ENCODE results near the gene SKAP1.
A peak's percentile ranks its signal among the peaks of the same experiment; 100 is the strongest.

SKAP1 gene

DNA sequence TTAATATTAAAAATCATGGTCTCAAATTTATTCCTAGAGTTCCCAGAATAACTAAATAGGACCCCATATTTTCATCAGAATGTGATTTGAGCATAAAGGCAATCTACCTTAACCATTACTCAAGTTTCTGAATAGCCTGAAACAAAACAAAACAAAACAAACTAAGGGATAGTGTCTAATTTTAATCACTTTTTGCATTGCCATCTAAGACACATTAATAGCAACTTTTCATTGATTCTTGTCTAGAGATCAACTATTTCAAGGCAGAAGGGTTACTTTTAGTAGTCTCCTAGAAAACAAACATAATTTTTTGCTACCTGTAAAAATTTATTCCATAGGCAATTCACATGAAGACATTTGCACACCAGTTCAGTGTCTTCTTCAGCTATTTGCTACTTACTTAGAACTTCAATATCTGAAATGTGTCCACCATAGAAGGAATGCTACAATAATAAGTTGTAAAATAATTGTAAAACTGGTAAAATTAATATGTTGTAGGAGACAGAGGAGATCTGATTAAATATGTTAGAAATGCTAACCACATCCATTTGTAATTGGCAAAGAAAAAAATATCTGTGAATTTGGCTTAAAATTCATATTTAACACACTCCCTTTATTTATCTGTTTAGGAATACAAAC lies 94.7 kb downstream of the SKAP1 start:
- no peaks in the 10 kb centered on the region for H3K36me3 ChIP-seq (ENCODE audit: control insufficient read depth in 4 of 4, insufficient read depth in 4 of 4, low read length in 3 of 4)
- ChIA-PET POLR2A (no interaction called here), CTCF (interaction anchor here (0.5 to 4.9 kb wide), 19 partner anchors 9 to 258 kb away, joined by 3 to 31 read pairs (median 3); partner anchors contain the start of gene HOXB5)
- H3K4me3 ChIP-seq (ENCODE audit: control insufficient read depth in 1 of 7, extremely low read depth in 1 of 7, insufficient read depth in 4 of 7, low read depth in 2 of 7, low read length in 6 of 7): no peak overlapping the region
- peaks cover 0 to 3% (median 1%) of the 10 kb centered on the region in 4 experiments for H3K4me1 ChIP-seq (ENCODE audit: control extremely low read depth in 1 of 4, control insufficient read depth in 4 of 4, insufficient read depth in 4 of 4, low read length in 3 of 4)
- H3K27me3 ChIP-seq (replicated peaks in 2 of 5; ENCODE audit: control insufficient read depth in 4 of 5, insufficient read depth in 5 of 5, low read length in 4 of 5): no peaks in the 10 kb centered on the region
- DNase-seq: no peak
- H3K27ac ChIP-seq (ENCODE audit: insufficient read depth in 1 of 2, low read depth in 1 of 2, low read length in 2 of 2, poor library complexity in 1 of 2, severe bottlenecking in 2 of 2): no peak overlapping the region
- no peaks in the 10 kb centered on the region for H3K9me3 ChIP-seq (ENCODE audit: control extremely low read depth in 1 of 5, control insufficient read depth in 4 of 5, insufficient read depth in 2 of 5, low read depth in 1 of 5, low read length in 4 of 5)

DNA sequence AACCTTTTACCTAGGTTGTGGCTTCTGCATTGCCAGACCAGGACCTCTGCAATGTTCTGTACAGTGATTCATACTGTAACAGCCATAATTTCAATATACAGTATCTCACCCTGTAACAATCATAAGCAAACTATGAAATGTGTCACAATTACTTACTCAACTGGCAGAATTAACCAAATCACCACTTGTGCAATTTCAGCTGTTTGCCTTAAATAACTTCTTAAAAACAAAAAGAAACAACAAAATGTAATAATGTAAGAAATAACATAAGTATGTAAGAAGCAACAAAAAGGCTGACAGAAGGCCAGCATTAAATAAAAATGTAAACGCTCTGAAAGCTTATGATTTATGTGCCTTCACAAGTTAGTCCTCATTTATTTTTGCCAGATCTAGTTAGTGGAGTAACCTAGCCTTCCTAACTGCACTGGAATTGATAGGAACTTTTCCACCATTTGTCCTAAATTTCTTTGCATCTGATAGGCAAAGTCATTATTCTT lies 96.9 kb downstream of the SKAP1 start:
- Histone ChIP-seq H3K4me1 (ENCODE audit: control extremely low read depth in 1 of 4, control insufficient read depth in 4 of 4, insufficient read depth in 4 of 4, low read length in 3 of 4) (peaks cover 0 to 6% (median 1%) of the 10 kb centered on the region in 4 experiments), H3K9me3 (ENCODE audit: control extremely low read depth in 1 of 5, control insufficient read depth in 4 of 5, insufficient read depth in 2 of 5, low read depth in 1 of 5, low read length in 4 of 5) (no peaks in the 10 kb centered on the region), H3K27ac (ENCODE audit: insufficient read depth in 1 of 2, low read depth in 1 of 2, low read length in 2 of 2, poor library complexity in 1 of 2, severe bottlenecking in 2 of 2) (no peak overlapping the region), H3K27me3 (replicated peaks in 2 of 5; ENCODE audit: control insufficient read depth in 4 of 5, insufficient read depth in 5 of 5, low read length in 4 of 5) (no peaks in the 10 kb centered on the region), H3K36me3 (ENCODE audit: control insufficient read depth in 4 of 4, insufficient read depth in 4 of 4, low read length in 3 of 4) (no peaks in the 10 kb centered on the region), H3K4me3 (ENCODE audit: control insufficient read depth in 1 of 7, extremely low read depth in 1 of 7, insufficient read depth in 4 of 7, low read depth in 2 of 7, low read length in 6 of 7) (no peak overlapping the region)
- peak in 1 of 3 donors; percentile 7 for DNase-seq
- ChIA-PET CTCF (interaction anchor here (0.8 to 4.9 kb wide), 12 partner anchors 10 to 292 kb away, joined by 3 to 31 read pairs (median 4); partner anchors contain the start of genes HOXB5 and HOXB9), POLR2A (interaction anchor here (0.7 kb wide), 2 partner anchors 25 to 421 kb away, joined by 3 to 4 read pairs; no protein-coding TSS in a partner anchor)
- 67% methylated on average over 1 of the region's 1 CpG for WGBS (ENCODE audit: insufficient coverage)

DNA sequence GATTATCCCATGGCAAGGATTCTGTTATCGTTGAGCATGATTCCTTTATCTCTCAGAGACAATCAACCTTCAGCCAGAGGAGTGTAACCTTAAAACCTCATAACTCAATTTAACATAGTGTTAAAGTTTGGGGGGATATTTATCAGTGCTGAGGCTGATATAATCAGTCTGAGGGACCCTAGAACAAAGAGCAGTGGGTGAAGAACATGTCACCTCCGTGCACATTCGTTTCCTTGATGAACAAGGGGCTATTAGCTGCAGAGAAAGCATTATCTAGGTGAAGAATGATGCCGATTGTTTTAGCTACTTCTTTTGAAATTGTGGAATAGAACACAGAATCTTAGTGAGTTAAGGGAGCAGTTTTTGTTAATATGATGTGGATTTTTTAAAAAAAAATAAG lies 99.1 kb downstream of the SKAP1 start:
- DNase-seq: no peak
- H3K36me3 ChIP-seq (ENCODE audit: control insufficient read depth in 4 of 4, insufficient read depth in 4 of 4, low read length in 3 of 4): no peaks in the 10 kb centered on the region
- no peaks in the 10 kb centered on the region for H3K9me3 ChIP-seq (ENCODE audit: control extremely low read depth in 1 of 5, control insufficient read depth in 4 of 5, insufficient read depth in 2 of 5, low read depth in 1 of 5, low read length in 4 of 5)
- H3K4me1 ChIP-seq (ENCODE audit: control extremely low read depth in 1 of 4, control insufficient read depth in 4 of 4, insufficient read depth in 4 of 4, low read length in 3 of 4): peaks cover 0 to 6% (median 1%) of the 10 kb centered on the region in 4 experiments
- POLR2A ChIA-PET: interaction anchor here (0.6 kb wide), 1 partner anchor 48 kb away, joined by 3 read pairs; no protein-coding TSS in a partner anchor
- 100% methylated on average over 3 of the region's 4 CpGs for WGBS (ENCODE audit: insufficient coverage)
- H3K4me3 ChIP-seq (ENCODE audit: control insufficient read depth in 1 of 7, extremely low read depth in 1 of 7, insufficient read depth in 4 of 7, low read depth in 2 of 7, low read length in 6 of 7): no peak overlapping the region
- CTCF ChIA-PET: interaction anchor here (0.6 to 1.9 kb wide), 5 partner anchors 9 to 254 kb away, joined by 3 to 7 read pairs (median 3); no protein-coding TSS in a partner anchor
- no peaks in the 10 kb centered on the region for H3K27me3 ChIP-seq (replicated peaks in 2 of 5; ENCODE audit: control insufficient read depth in 4 of 5, insufficient read depth in 5 of 5, low read length in 4 of 5)
- no peak overlapping the region for H3K27ac ChIP-seq (ENCODE audit: insufficient read depth in 1 of 2, low read depth in 1 of 2, low read length in 2 of 2, poor library complexity in 1 of 2, severe bottlenecking in 2 of 2)

DNA sequence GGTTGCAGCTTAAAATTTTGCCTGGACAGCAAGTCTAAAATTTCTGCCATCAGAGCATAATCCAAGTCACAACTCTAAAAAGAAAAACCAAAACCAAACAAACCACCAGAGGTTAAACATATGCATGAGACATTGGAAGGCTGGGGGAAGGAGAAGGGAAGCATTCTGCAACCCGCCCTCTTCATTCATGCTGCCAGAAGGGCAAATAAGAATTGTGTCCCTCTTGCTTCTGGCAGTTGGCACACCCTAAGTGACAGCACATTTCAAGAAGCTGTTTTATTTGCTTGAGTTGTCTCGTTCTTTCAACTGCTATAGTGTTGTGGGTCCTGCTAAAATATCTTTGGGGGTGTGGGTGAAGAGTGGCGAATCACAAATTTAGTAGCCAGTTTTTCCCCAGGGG lies 99.6 kb downstream of the SKAP1 start:
- no peaks in the 10 kb centered on the region for H3K9me3 ChIP-seq (ENCODE audit: control extremely low read depth in 1 of 5, control insufficient read depth in 4 of 5, insufficient read depth in 2 of 5, low read depth in 1 of 5, low read length in 4 of 5)
- WGBS (ENCODE audit: insufficient coverage): 90% methylated on average over 3 of the region's 3 CpGs
- ChIA-PET CTCF (interaction anchor here (0.6 to 1.9 kb wide), 5 partner anchors 10 to 253 kb away, joined by 3 to 7 read pairs (median 3); no protein-coding TSS in a partner anchor), POLR2A (interaction anchor here (0.6 kb wide), 1 partner anchor 48 kb away, joined by 3 read pairs; no protein-coding TSS in a partner anchor)
- H3K27ac ChIP-seq (ENCODE audit: insufficient read depth in 1 of 2, low read depth in 1 of 2, low read length in 2 of 2, poor library complexity in 1 of 2, severe bottlenecking in 2 of 2): no peak overlapping the region
- H3K36me3 ChIP-seq (ENCODE audit: control insufficient read depth in 4 of 4, insufficient read depth in 4 of 4, low read length in 3 of 4): no peaks in the 10 kb centered on the region
- H3K4me1 ChIP-seq (ENCODE audit: control extremely low read depth in 1 of 4, control insufficient read depth in 4 of 4, insufficient read depth in 4 of 4, low read length in 3 of 4): peaks cover 0 to 6% (median 1%) of the 10 kb centered on the region in 4 experiments
- H3K4me3 ChIP-seq (ENCODE audit: control insufficient read depth in 1 of 7, extremely low read depth in 1 of 7, insufficient read depth in 4 of 7, low read depth in 2 of 7, low read length in 6 of 7): no peak overlapping the region
- DNase-seq: peak in 2 of 3 donors; percentile 35 to 36
- no peaks in the 10 kb centered on the region for H3K27me3 ChIP-seq (replicated peaks in 2 of 5; ENCODE audit: control insufficient read depth in 4 of 5, insufficient read depth in 5 of 5, low read length in 4 of 5)

DNA sequence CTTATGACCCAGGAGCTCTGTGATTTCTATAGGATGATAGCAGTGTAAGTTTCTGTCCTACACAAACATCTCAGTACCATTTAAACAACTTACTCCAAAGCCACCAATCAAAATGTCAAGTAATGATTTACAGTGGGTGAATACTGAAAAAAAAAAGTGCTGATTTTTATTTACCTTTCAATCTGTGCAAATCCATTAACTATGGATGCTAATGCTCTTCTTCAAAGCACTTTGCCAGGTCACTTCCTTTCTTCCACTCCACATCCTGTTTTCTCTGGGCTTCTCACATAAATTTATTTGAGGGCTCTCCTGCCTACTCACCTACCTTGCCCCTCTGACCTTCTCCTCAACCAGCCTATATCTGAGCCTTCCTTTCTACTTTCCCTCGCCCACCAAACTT lies 101.6 kb downstream of the SKAP1 start:
- Histone ChIP-seq H3K27ac (ENCODE audit: insufficient read depth in 1 of 2, low read depth in 1 of 2, low read length in 2 of 2, poor library complexity in 1 of 2, severe bottlenecking in 2 of 2) (no peak overlapping the region), H3K36me3 (ENCODE audit: control insufficient read depth in 4 of 4, insufficient read depth in 4 of 4, low read length in 3 of 4) (no peaks in the 10 kb centered on the region), H3K27me3 (replicated peaks in 2 of 5; ENCODE audit: control insufficient read depth in 4 of 5, insufficient read depth in 5 of 5, low read length in 4 of 5) (no peaks in the 10 kb centered on the region), H3K9me3 (ENCODE audit: control extremely low read depth in 1 of 5, control insufficient read depth in 4 of 5, insufficient read depth in 2 of 5, low read depth in 1 of 5, low read length in 4 of 5) (no peaks in the 10 kb centered on the region), H3K4me1 (ENCODE audit: control extremely low read depth in 1 of 4, control insufficient read depth in 4 of 4, insufficient read depth in 4 of 4, low read length in 3 of 4) (peaks cover 0 to 3% (median 1%) of the 10 kb centered on the region in 4 experiments), H3K4me3 (ENCODE audit: control insufficient read depth in 1 of 7, extremely low read depth in 1 of 7, insufficient read depth in 4 of 7, low read depth in 2 of 7, low read length in 6 of 7) (no peak overlapping the region)
- no CpG with 5 or more reads among the region's 1 CpG for WGBS (ENCODE audit: insufficient coverage)
- POLR2A ChIA-PET: no interaction called here
- CTCF ChIA-PET: interaction anchor here (1.5 to 3.0 kb wide), 2 partner anchors 20 to 66 kb away, joined by 3 to 11 read pairs; no protein-coding TSS in a partner anchor
- peak in 1 of 3 donors; percentile 8 for DNase-seq

DNA sequence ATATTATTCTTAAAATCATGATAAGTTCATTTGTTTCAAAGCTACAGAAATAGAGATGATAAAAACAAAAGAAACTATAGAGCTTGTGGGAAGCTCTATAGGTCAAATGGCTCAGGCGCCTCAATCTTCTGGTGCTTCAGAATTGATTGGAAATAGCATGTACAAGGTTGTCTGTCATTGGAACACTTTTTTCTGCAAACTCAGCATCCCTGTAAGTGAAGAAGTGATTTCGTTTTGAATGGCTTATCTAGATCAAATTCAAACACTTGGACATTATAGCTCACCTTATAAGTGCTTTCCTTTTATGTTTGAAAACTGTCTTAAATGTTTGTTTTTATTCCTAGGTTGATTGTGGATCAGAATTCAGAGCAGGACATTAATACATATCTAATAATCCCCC lies 103.7 kb downstream of the SKAP1 start:
- Histone ChIP-seq H3K4me3 (ENCODE audit: control insufficient read depth in 1 of 7, extremely low read depth in 1 of 7, insufficient read depth in 4 of 7, low read depth in 2 of 7, low read length in 6 of 7) (no peak overlapping the region), H3K9me3 (ENCODE audit: control extremely low read depth in 1 of 5, control insufficient read depth in 4 of 5, insufficient read depth in 2 of 5, low read depth in 1 of 5, low read length in 4 of 5) (no peaks in the 10 kb centered on the region), H3K27ac (ENCODE audit: insufficient read depth in 1 of 2, low read depth in 1 of 2, low read length in 2 of 2, poor library complexity in 1 of 2, severe bottlenecking in 2 of 2) (no peak overlapping the region), H3K4me1 (ENCODE audit: control extremely low read depth in 1 of 4, control insufficient read depth in 4 of 4, insufficient read depth in 4 of 4, low read length in 3 of 4) (peaks cover 0 to 3% (median 1%) of the 10 kb centered on the region in 4 experiments), H3K36me3 (ENCODE audit: control insufficient read depth in 4 of 4, insufficient read depth in 4 of 4, low read length in 3 of 4) (no peaks in the 10 kb centered on the region), H3K27me3 (replicated peaks in 2 of 5; ENCODE audit: control insufficient read depth in 4 of 5, insufficient read depth in 5 of 5, low read length in 4 of 5) (no peaks in the 10 kb centered on the region)
- 90% methylated on average over 1 of the region's 2 CpGs for WGBS (ENCODE audit: insufficient coverage)
- CTCF ChIA-PET: interaction anchor here (0.9 to 3.0 kb wide), 3 partner anchors 11 to 287 kb away, joined by 3 to 11 read pairs (median 5); no protein-coding TSS in a partner anchor
- POLR2A ChIA-PET: no interaction called here
- DNase-seq: no peak

DNA sequence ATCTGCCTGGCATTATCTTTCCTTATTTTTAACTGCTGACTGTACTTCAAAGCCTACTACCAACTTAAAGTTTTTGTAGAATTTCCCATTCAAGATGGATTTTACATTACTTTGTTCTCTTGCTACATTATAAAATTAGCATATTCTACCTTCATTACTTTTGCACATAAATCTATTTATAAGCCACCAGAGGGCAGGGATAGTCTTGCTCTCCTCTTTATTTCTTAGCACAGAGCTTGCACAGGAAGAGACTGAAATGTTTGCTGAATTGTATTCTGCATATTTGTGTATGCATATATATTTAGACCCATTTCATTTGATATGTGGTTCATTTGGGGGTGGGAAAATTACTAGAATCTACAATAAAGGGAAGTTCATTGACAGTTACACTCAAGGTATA lies 108.0 kb downstream of the SKAP1 start:
- Histone ChIP-seq H3K4me1 (ENCODE audit: control extremely low read depth in 1 of 4, control insufficient read depth in 4 of 4, insufficient read depth in 4 of 4, low read length in 3 of 4) (no peaks in the 10 kb centered on the region), H3K27ac (ENCODE audit: insufficient read depth in 1 of 2, low read depth in 1 of 2, low read length in 2 of 2, poor library complexity in 1 of 2, severe bottlenecking in 2 of 2) (no peak overlapping the region), H3K4me3 (ENCODE audit: control insufficient read depth in 1 of 7, extremely low read depth in 1 of 7, insufficient read depth in 4 of 7, low read depth in 2 of 7, low read length in 6 of 7) (no peak overlapping the region), H3K27me3 (replicated peaks in 2 of 5; ENCODE audit: control insufficient read depth in 4 of 5, insufficient read depth in 5 of 5, low read length in 4 of 5) (no peaks in the 10 kb centered on the region), H3K36me3 (ENCODE audit: control insufficient read depth in 4 of 4, insufficient read depth in 4 of 4, low read length in 3 of 4) (no peaks in the 10 kb centered on the region), H3K9me3 (ENCODE audit: control extremely low read depth in 1 of 5, control insufficient read depth in 4 of 5, insufficient read depth in 2 of 5, low read depth in 1 of 5, low read length in 4 of 5) (no peaks in the 10 kb centered on the region)
- ChIA-PET CTCF (interaction anchor here (1.5 to 1.9 kb wide), 4 partner anchors 12 to 107 kb away, joined by 4 to 6 read pairs (median 4); no protein-coding TSS in a partner anchor), POLR2A (no interaction called here)
- DNase-seq: peak; percentile 15 to 53 (median 52)
